ENCODE data around the gene CEP162. TPM values are rescaled to one million over a fixed set of nuclear protein-coding genes. Genes with fewer than 3 reads are reported as not detected.

Gene CEP162
- total RNA-seq, 2 donors from 2014 or later, result 6.8 to 7.1 TPM

DNA sequence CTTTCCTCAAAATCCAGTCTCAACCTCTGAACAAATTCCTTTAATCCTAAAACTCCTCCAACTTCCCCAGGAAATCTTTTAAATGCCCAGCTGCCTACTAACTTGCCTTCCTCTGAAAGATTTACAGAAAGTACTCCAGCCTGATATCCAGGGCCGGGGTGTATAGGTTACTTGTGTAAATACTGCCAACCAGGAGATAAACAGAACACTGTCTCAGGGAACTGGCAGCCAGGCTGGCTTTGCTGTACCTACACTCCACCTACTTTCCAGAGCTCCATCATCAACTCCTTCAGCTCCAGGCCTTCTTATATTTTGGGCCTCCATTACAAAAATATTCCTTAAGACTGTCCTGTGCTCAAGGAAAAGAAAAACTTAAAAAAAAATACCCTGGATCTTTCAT lies 85.9 kb downstream of the CEP162 start:
- Histone ChIP-seq H3K4me1 (no peaks in the 10 kb centered on the region), H3K27ac (no peak overlapping the region), H3K4me3 (no peak overlapping the region), H3K36me3 (no peaks in the 10 kb centered on the region), H3K9me3 (no peaks in the 10 kb centered on the region), H3K9ac (ENCODE audit: low read depth in 2 of 2, low read length in 2 of 2) (no peak overlapping the region), H3K27me3 (no peaks in the 10 kb centered on the region)
- TF ChIP-seq, protein P1, sequence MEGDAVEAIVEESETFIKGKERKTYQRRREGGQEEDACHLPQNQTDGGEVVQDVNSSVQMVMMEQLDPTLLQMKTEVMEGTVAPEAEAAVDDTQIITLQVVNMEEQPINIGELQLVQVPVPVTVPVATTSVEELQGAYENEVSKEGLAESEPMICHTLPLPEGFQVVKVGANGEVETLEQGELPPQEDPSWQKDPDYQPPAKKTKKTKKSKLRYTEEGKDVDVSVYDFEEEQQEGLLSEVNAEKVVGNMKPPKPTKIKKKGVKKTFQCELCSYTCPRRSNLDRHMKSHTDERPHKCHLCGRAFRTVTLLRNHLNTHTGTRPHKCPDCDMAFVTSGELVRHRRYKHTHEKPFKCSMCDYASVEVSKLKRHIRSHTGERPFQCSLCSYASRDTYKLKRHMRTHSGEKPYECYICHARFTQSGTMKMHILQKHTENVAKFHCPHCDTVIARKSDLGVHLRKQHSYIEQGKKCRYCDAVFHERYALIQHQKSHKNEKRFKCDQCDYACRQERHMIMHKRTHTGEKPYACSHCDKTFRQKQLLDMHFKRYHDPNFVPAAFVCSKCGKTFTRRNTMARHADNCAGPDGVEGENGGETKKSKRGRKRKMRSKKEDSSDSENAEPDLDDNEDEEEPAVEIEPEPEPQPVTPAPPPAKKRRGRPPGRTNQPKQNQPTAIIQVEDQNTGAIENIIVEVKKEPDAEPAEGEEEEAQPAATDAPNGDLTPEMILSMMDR (IDR thresholded peaks at IDR 0.05), result no peak
- intact Hi-C loops (cut with DNase I), result no loop called here
- no peak for DNase-seq

GRCh38 chr6:84139311-84139710 lies 88.1 kb downstream of the CEP162 start:
- no peak overlapping the region for H3K27ac ChIP-seq
- no peaks in the 10 kb centered on the region for H3K4me1 ChIP-seq
- no peak overlapping the region for H3K9ac ChIP-seq (ENCODE audit: low read depth in 2 of 2, low read length in 2 of 2)
- DNase-seq, result no peak
- H3K9me3 ChIP-seq, result no peaks in the 10 kb centered on the region
- TF ChIP-seq, protein P1 (IDR thresholded peaks at IDR 0.05), result no peak
- intact Hi-C loops (cut with DNase I), result no loop called here
- no peaks in the 10 kb centered on the region for H3K27me3 ChIP-seq
- no peak overlapping the region for H3K4me3 ChIP-seq
- H3K36me3 ChIP-seq, result no peaks in the 10 kb centered on the region

- Histone ChIP-seq H3K9me3 (no peaks in the 10 kb centered on the region), H3K4me1 (no peaks in the 10 kb centered on the region), H3K27me3 (no peaks in the 10 kb centered on the region), H3K9ac (ENCODE audit: low read depth in 2 of 2, low read length in 2 of 2) (no peak overlapping the region), H3K36me3 (no peaks in the 10 kb centered on the region), H3K27ac (no peak overlapping the region), H3K4me3 (no peak overlapping the region)
- TF ChIP-seq, protein P1 (IDR thresholded peaks at IDR 0.05), result no peak
- intact Hi-C loops (cut with DNase I), result no loop called here
- DNase-seq, result no peak
Observed at GRCh38 chr6:84137989-84138575, 89.4 kb downstream of the CEP162 start.

DNA sequence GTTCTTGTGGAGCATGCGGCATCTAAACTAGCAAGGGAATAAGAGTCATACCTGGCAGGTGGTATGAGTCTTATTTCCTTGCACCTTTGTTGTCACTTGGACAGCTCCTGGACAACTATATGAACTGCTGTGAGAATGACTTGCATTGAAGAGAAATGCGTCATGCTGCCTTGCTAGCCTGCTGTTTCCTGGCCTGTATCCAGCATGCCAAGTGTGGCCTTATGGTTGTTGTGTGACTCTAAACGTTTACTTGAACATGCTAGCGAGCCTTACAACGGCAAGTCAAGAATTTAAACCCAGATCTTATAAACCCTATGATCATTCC lies 90.4 kb downstream of the CEP162 start:
- no peaks in the 10 kb centered on the region for H3K36me3 ChIP-seq
- DNase-seq, result no peak

GRCh38 chr6:84136364-84137050 lies 90.9 kb downstream of the CEP162 start:
- Histone ChIP-seq H3K36me3 (no peaks in the 10 kb centered on the region), H3K4me1 (no peaks in the 10 kb centered on the region), H3K9me3 (no peaks in the 10 kb centered on the region), H3K27me3 (no peaks in the 10 kb centered on the region), H3K4me3 (no peak overlapping the region), H3K27ac (no peak overlapping the region), H3K9ac (ENCODE audit: low read depth in 2 of 2, low read length in 2 of 2) (no peak overlapping the region)
- intact Hi-C loops (cut with DNase I), result no loop called here
- TF ChIP-seq, protein P1 (IDR thresholded peaks at IDR 0.05), result no peak
- no peak for DNase-seq

More for the DNA sequence above, 90.4 kb downstream of the CEP162 start:
- TF ChIP-seq, protein P1 (IDR thresholded peaks at IDR 0.05), result no peak
- no peak overlapping the region for H3K9ac ChIP-seq (ENCODE audit: low read depth in 2 of 2, low read length in 2 of 2)
- no peaks in the 10 kb centered on the region for H3K27me3 ChIP-seq
- intact Hi-C loops (cut with DNase I), result no loop called here
- H3K9me3 ChIP-seq, result no peaks in the 10 kb centered on the region
- no peak overlapping the region for H3K4me3 ChIP-seq
- H3K27ac ChIP-seq, result no peak overlapping the region
- H3K4me1 ChIP-seq, result no peaks in the 10 kb centered on the region
